ENCODE measurements around the gene HEG1. TPM values are rescaled to one million over a fixed set of nuclear protein-coding genes. Genes with fewer than 3 reads are reported as not detected.

HEG1 gene
- total RNA-seq, 1 donor = 199 TPM

DNA sequence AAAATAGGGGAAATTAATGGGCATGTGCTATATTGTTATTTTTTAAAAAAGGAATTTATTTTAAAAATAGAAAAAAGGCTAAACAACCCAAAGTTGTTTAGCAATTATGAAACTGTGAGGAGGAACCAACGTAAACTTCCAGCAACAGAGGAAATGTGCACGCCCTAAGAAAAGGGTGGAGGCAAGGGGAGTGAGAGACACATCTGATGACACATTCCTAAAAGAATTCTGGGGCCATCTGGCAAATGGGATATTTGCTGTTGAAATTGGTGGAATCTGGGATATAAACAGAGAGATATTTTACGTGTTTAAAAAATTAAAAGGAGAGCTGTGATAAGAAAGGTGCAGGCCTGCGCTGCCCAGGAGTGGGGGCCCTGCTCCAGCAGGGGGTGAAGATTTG is 70.4 kb downstream of the HEG1 start:
- TF ChIP-seq, protein P1, sequence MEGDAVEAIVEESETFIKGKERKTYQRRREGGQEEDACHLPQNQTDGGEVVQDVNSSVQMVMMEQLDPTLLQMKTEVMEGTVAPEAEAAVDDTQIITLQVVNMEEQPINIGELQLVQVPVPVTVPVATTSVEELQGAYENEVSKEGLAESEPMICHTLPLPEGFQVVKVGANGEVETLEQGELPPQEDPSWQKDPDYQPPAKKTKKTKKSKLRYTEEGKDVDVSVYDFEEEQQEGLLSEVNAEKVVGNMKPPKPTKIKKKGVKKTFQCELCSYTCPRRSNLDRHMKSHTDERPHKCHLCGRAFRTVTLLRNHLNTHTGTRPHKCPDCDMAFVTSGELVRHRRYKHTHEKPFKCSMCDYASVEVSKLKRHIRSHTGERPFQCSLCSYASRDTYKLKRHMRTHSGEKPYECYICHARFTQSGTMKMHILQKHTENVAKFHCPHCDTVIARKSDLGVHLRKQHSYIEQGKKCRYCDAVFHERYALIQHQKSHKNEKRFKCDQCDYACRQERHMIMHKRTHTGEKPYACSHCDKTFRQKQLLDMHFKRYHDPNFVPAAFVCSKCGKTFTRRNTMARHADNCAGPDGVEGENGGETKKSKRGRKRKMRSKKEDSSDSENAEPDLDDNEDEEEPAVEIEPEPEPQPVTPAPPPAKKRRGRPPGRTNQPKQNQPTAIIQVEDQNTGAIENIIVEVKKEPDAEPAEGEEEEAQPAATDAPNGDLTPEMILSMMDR (IDR thresholded peaks at IDR 0.05; ENCODE audit: insufficient read depth, low read depth, low read length) = no peak
- no peak overlapping the region for H3K4me3 ChIP-seq (ENCODE audit: low read depth, low read length)
- peak; percentile 94 for DNase-seq (ENCODE audit: low read depth)

DNA sequence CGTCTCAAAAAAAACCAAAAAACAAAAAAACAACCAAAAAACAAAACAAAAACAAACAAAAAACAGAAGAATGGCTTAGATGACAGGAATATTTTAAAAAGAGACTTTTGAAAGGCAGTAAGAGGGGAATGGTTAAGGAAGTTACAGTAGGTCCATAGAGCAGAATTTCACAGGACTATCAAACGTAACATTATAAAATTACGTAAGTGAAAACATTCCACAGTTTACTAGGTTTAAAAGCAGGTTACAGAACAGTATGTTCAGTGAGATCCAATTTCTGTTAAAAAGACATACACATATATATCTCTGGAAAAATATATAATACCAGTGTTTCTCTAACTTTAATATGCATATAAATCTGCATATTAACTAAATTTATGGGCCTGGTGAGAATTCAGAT is 71.0 kb downstream of the HEG1 start:
- TF ChIP-seq, protein P1 (IDR thresholded peaks at IDR 0.05; ENCODE audit: insufficient read depth, low read depth, low read length) = no peak
- no peak for DNase-seq (ENCODE audit: low read depth)
- no peak overlapping the region for H3K4me3 ChIP-seq (ENCODE audit: low read depth, low read length)

GRCh38 chr3:124982855-124983254 is 72.9 kb downstream of the HEG1 start:
- TF ChIP-seq, protein P1 (IDR thresholded peaks at IDR 0.05; ENCODE audit: insufficient read depth, low read depth, low read length) = no peak
- H3K4me3 ChIP-seq (ENCODE audit: low read depth, low read length) = no peak overlapping the region

DNA sequence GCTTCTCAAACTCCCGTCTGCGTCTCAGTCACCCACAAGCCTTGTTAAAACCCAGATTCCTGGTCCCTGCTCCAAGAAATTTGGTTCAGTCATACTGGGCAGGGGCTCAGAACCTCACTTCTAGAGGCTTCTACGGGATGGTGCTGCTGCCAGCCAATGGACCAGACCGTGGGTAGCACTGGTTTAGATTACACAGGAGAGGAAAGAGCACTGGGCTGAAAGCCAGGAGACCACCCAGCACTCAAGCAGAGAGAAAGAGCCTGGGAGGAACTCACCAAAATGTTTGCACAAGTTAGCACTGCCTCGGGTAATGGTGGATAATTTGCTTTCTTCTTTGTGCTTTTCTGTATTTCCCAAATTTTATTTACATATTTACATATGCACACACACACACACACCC is 74.3 kb downstream of the HEG1 start:
- DNase-seq (ENCODE audit: low read depth) = no peak
- TF ChIP-seq, protein P1 (IDR thresholded peaks at IDR 0.05; ENCODE audit: insufficient read depth, low read depth, low read length) = no peak
- no peak overlapping the region for H3K4me3 ChIP-seq (ENCODE audit: low read depth, low read length)

More at GRCh38 chr3:124982855-124983254, 72.9 kb downstream of the HEG1 start:
- DNase-seq (ENCODE audit: low read depth) = no peak

GRCh38 chr3:124978627-124979026 is 77.2 kb downstream of the HEG1 start:
- DNase-seq (ENCODE audit: low read depth) = no peak
- H3K4me3 ChIP-seq (ENCODE audit: low read depth, low read length) = no peak overlapping the region
- TF ChIP-seq, protein P1 (IDR thresholded peaks at IDR 0.05; ENCODE audit: insufficient read depth, low read depth, low read length) = no peak

- TF ChIP-seq, protein P1 (IDR thresholded peaks at IDR 0.05; ENCODE audit: insufficient read depth, low read depth, low read length) = no peak
- DNase-seq (ENCODE audit: low read depth) = no peak
- H3K4me3 ChIP-seq (ENCODE audit: low read depth, low read length) = no peak overlapping the region
Observed at GRCh38 chr3:124976383-124976782, 79.4 kb downstream of the HEG1 start.

- H3K4me3 ChIP-seq (ENCODE audit: low read depth, low read length) = no peak overlapping the region
- DNase-seq (ENCODE audit: low read depth) = no peak
- TF ChIP-seq, protein P1 (IDR thresholded peaks at IDR 0.05; ENCODE audit: insufficient read depth, low read depth, low read length) = no peak
Observed at GRCh38 chr3:124974691-124975090, 81.1 kb downstream of the HEG1 start.
